ENCODE measurements around the gene CD160.

DNA sequence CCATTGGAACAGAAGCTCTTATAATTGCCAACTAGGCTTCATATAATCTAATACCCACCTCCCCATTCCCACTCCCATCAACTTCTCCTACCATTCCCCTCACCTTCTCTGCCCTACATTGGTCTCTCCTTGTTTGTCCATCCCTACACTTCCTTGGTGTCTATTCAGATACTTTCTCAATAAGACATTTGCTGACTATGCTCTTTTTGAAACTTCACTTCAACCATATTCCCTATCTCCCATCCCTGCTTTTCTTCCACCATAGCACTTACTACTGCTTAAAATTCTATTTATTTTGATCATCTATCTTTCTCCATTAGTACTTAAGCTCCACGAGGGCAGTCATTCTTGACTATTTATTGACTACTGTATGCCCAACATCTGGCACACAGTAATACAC, 40.4 kb downstream of the CD160 start:
- no peak for TF ChIP-seq POLR2AphosphoS5 (IDR thresholded peaks at IDR 0.05)
- TF ChIP-seq, protein P1, sequence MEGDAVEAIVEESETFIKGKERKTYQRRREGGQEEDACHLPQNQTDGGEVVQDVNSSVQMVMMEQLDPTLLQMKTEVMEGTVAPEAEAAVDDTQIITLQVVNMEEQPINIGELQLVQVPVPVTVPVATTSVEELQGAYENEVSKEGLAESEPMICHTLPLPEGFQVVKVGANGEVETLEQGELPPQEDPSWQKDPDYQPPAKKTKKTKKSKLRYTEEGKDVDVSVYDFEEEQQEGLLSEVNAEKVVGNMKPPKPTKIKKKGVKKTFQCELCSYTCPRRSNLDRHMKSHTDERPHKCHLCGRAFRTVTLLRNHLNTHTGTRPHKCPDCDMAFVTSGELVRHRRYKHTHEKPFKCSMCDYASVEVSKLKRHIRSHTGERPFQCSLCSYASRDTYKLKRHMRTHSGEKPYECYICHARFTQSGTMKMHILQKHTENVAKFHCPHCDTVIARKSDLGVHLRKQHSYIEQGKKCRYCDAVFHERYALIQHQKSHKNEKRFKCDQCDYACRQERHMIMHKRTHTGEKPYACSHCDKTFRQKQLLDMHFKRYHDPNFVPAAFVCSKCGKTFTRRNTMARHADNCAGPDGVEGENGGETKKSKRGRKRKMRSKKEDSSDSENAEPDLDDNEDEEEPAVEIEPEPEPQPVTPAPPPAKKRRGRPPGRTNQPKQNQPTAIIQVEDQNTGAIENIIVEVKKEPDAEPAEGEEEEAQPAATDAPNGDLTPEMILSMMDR (IDR thresholded peaks at IDR 0.05): no peak

Measured in transverse colon (tissue), 4 donors.